Measurements from ENCODE around the gene MPST.

The MPST gene

GRCh38 chr22:37021710-37022482 is 2.4 kb downstream of the MPST start:
- H3K27ac ChIP-seq (ENCODE audit: insufficient read depth, low read length, poor library complexity, severe bottlenecking), result no peak overlapping the region
- peak in 2 of 3 donors; percentile 27 to 37 for DNase-seq
- H3K9me3 ChIP-seq (ENCODE audit: control insufficient read depth, low read length), result no peaks in the 10 kb centered on the region
- H3K27me3 ChIP-seq (replicated peaks; ENCODE audit: control insufficient read depth, insufficient read depth, low read length, poor library complexity, severe bottlenecking), result no peaks in the 10 kb centered on the region
- peaks cover 8% of the 10 kb centered on the region for H3K4me1 ChIP-seq (ENCODE audit: control insufficient read depth, insufficient read depth, low read length, poor library complexity, severe bottlenecking)
- H3K4me3 ChIP-seq (ENCODE audit: insufficient read depth, low read depth, low read length, poor library complexity, severe bottlenecking), result no peak overlapping the region
- no peaks in the 10 kb centered on the region for H3K36me3 ChIP-seq (ENCODE audit: control insufficient read depth, insufficient read depth, low read length)

GRCh38 chr22:37022483-37023337 is 3.2 kb downstream of the MPST start:
- Histone ChIP-seq H3K36me3 (ENCODE audit: control insufficient read depth, insufficient read depth, low read length) (no peaks in the 10 kb centered on the region), H3K9me3 (ENCODE audit: control insufficient read depth, low read length) (no peaks in the 10 kb centered on the region), H3K4me1 (ENCODE audit: control insufficient read depth, insufficient read depth, low read length, poor library complexity, severe bottlenecking) (peaks cover 8% of the 10 kb centered on the region), H3K27me3 (replicated peaks; ENCODE audit: control insufficient read depth, insufficient read depth, low read length, poor library complexity, severe bottlenecking) (no peaks in the 10 kb centered on the region), H3K27ac (ENCODE audit: insufficient read depth, low read length, poor library complexity, severe bottlenecking) (no peak overlapping the region), H3K4me3 (ENCODE audit: insufficient read depth, low read depth, low read length, poor library complexity, severe bottlenecking) (no peak overlapping the region)
- DNase-seq, result no peak

- Histone ChIP-seq H3K27me3 (replicated peaks; ENCODE audit: control insufficient read depth, insufficient read depth, low read length, poor library complexity, severe bottlenecking) (no peaks in the 10 kb centered on the region), H3K27ac (ENCODE audit: insufficient read depth, low read length, poor library complexity, severe bottlenecking) (no peak overlapping the region), H3K4me3 (ENCODE audit: insufficient read depth, low read depth, low read length, poor library complexity, severe bottlenecking) (no peak overlapping the region), H3K36me3 (ENCODE audit: control insufficient read depth, insufficient read depth, low read length) (no peaks in the 10 kb centered on the region), H3K9me3 (ENCODE audit: control insufficient read depth, low read length) (no peaks in the 10 kb centered on the region), H3K4me1 (ENCODE audit: control insufficient read depth, insufficient read depth, low read length, poor library complexity, severe bottlenecking) (peaks cover 5% of the 10 kb centered on the region)
- DNase-seq, result no peak
Observed at GRCh38 chr22:37023743-37024338, 4.3 kb downstream of the MPST start.

- H3K4me1 ChIP-seq (ENCODE audit: control insufficient read depth, insufficient read depth, low read length, poor library complexity, severe bottlenecking), result peaks cover 3% of the 10 kb centered on the region
- H3K27me3 ChIP-seq (replicated peaks; ENCODE audit: control insufficient read depth, insufficient read depth, low read length, poor library complexity, severe bottlenecking), result no peaks in the 10 kb centered on the region
- no peak for DNase-seq
- H3K36me3 ChIP-seq (ENCODE audit: control insufficient read depth, insufficient read depth, low read length), result no peaks in the 10 kb centered on the region
- no peak overlapping the region for H3K27ac ChIP-seq (ENCODE audit: insufficient read depth, low read length, poor library complexity, severe bottlenecking)
- H3K9me3 ChIP-seq (ENCODE audit: control insufficient read depth, low read length), result no peaks in the 10 kb centered on the region
- H3K4me3 ChIP-seq (ENCODE audit: insufficient read depth, low read depth, low read length, poor library complexity, severe bottlenecking), result no peak overlapping the region
Observed at GRCh38 chr22:37024339-37025157, 5.0 kb downstream of the MPST start.

GRCh38 chr22:37025500-37026070 is 6.0 kb downstream of the MPST start:
- Histone ChIP-seq H3K27ac (ENCODE audit: insufficient read depth, low read length, poor library complexity, severe bottlenecking) (no peak overlapping the region), H3K4me1 (ENCODE audit: control insufficient read depth, insufficient read depth, low read length, poor library complexity, severe bottlenecking) (no peaks in the 10 kb centered on the region), H3K36me3 (ENCODE audit: control insufficient read depth, insufficient read depth, low read length) (no peaks in the 10 kb centered on the region), H3K4me3 (ENCODE audit: insufficient read depth, low read depth, low read length, poor library complexity, severe bottlenecking) (no peak overlapping the region), H3K27me3 (replicated peaks; ENCODE audit: control insufficient read depth, insufficient read depth, low read length, poor library complexity, severe bottlenecking) (no peaks in the 10 kb centered on the region), H3K9me3 (ENCODE audit: control insufficient read depth, low read length) (no peaks in the 10 kb centered on the region)
- DNase-seq, result no peak

- Histone ChIP-seq H3K36me3 (ENCODE audit: control insufficient read depth, insufficient read depth, low read length) (no peaks in the 10 kb centered on the region), H3K27ac (ENCODE audit: insufficient read depth, low read length, poor library complexity, severe bottlenecking) (no peak overlapping the region)
Observed at GRCh38 chr22:37026325-37026724, 6.8 kb downstream of the MPST start.

GRCh38 chr22:37027556-37027955 is 8.0 kb downstream of the MPST start:
- Histone ChIP-seq H3K36me3 (ENCODE audit: control insufficient read depth, insufficient read depth, low read length) (no peaks in the 10 kb centered on the region), H3K4me1 (ENCODE audit: control insufficient read depth, insufficient read depth, low read length, poor library complexity, severe bottlenecking) (no peaks in the 10 kb centered on the region), H3K4me3 (ENCODE audit: insufficient read depth, low read depth, low read length, poor library complexity, severe bottlenecking) (no peak overlapping the region), H3K9me3 (ENCODE audit: control insufficient read depth, low read length) (no peaks in the 10 kb centered on the region), H3K27me3 (replicated peaks; ENCODE audit: control insufficient read depth, insufficient read depth, low read length, poor library complexity, severe bottlenecking) (no peaks in the 10 kb centered on the region), H3K27ac (ENCODE audit: insufficient read depth, low read length, poor library complexity, severe bottlenecking) (no peak overlapping the region)
- DNase-seq, result no peak

More at GRCh38 chr22:37026325-37026724, 6.8 kb downstream of the MPST start:
- no peaks in the 10 kb centered on the region for H3K4me1 ChIP-seq (ENCODE audit: control insufficient read depth, insufficient read depth, low read length, poor library complexity, severe bottlenecking)
- no peaks in the 10 kb centered on the region for H3K9me3 ChIP-seq (ENCODE audit: control insufficient read depth, low read length)
- no peak overlapping the region for H3K4me3 ChIP-seq (ENCODE audit: insufficient read depth, low read depth, low read length, poor library complexity, severe bottlenecking)
- no peaks in the 10 kb centered on the region for H3K27me3 ChIP-seq (replicated peaks; ENCODE audit: control insufficient read depth, insufficient read depth, low read length, poor library complexity, severe bottlenecking)
- no peak for DNase-seq

GRCh38 chr22:37028692-37029674 is 9.4 kb downstream of the MPST start:
- DNase-seq, result no peak
- H3K36me3 ChIP-seq (ENCODE audit: control insufficient read depth, insufficient read depth, low read length), result no peaks in the 10 kb centered on the region
- H3K4me3 ChIP-seq (ENCODE audit: insufficient read depth, low read depth, low read length, poor library complexity, severe bottlenecking), result no peak overlapping the region
- H3K9me3 ChIP-seq (ENCODE audit: control insufficient read depth, low read length), result no peaks in the 10 kb centered on the region
- H3K27ac ChIP-seq (ENCODE audit: insufficient read depth, low read length, poor library complexity, severe bottlenecking), result no peak overlapping the region
- no peaks in the 10 kb centered on the region for H3K4me1 ChIP-seq (ENCODE audit: control insufficient read depth, insufficient read depth, low read length, poor library complexity, severe bottlenecking)
- H3K27me3 ChIP-seq (replicated peaks; ENCODE audit: control insufficient read depth, insufficient read depth, low read length, poor library complexity, severe bottlenecking), result no peaks in the 10 kb centered on the region

Data from effector memory CD4-positive, alpha-beta T cell (primary cell).